ENCODE measurements around the gene NLRC5.

GRCh38 chr16:57092786-57093411 is 103.5 kb downstream of the NLRC5 start:
- peak; percentile 60 for TF ChIP-seq CTCF (IDR thresholded peaks at IDR 0.05; ENCODE audit: insufficient read depth, low read length, poor library complexity, severe bottlenecking)
- TF ChIP-seq EZH2phosphoT487 (conservative IDR thresholded peaks at IDR 0.05; ENCODE audit: low read length): no peak
